Smooth muscle cell (in vitro differentiated cells): ENCODE results near the gene CSTPP1. TPM values are rescaled to one million over a fixed set of nuclear protein-coding genes. Genes with fewer than 3 reads are reported as not detected.
"Not testable (repeated sequence)": the region's sequence is repeated elsewhere in the genome, so short reads cannot be mapped to it uniquely, and the experiment has no call there.

Experiments
- DNase-seq: peaks from one replicate; lab custom pipeline; 2025; ENCODE audit not compliant: unreplicated experiment; lab: John Stamatoyannopoulos, UW
- H2AFZ ChIP-seq: fragments of 200-600 bp; sonication (generic); 2 replicates; pipeline ENCODE4 v1.6.0; 2016; ENCODE audit warnings: antibody characterized with exemption, low read depth, mild to moderate bottlenecking
- H3F3A ChIP-seq: fragments of 200-600 bp; sonication (generic); 2 replicates; pipeline ENCODE4 v1.6.0; 2017; ENCODE audit warnings: antibody characterized with exemption, low read depth
- H3K27ac ChIP-seq: fragments of 200-600 bp; sonication (generic); 2 replicates; pipeline ENCODE4 v1.5.1; 2016; ENCODE audit warnings: low read depth, mild to moderate bottlenecking
- H3K27me3 ChIP-seq: fragments of 200-600 bp; sonication (generic); 2 replicates; pipeline ENCODE4 v1.6.1; 2016; ENCODE audit warnings: low read depth, mild to moderate bottlenecking
- H3K36me3 ChIP-seq: fragments of 200-600 bp; sonication (generic); 2 replicates; pipeline ENCODE4 v1.5.1; 2016; ENCODE audit warnings: low read depth
- H3K4me1 ChIP-seq: fragments of 200-600 bp; sonication (generic); 2 replicates; pipeline ENCODE4 v1.5.1; 2016; ENCODE audit warnings: low read depth
- H3K4me2 ChIP-seq: fragments of 200-600 bp; sonication (generic); 2 replicates; pipeline ENCODE4 v1.6.0; 2016; ENCODE audit warnings: mild to moderate bottlenecking
- H3K4me3 ChIP-seq: fragments of 200-600 bp; sonication (generic); 2 replicates; pipeline ENCODE4 v1.5.1; 2016; ENCODE audit warnings: mild to moderate bottlenecking
- H3K79me2 ChIP-seq: fragments of 200-600 bp; sonication (generic); 2 replicates; pipeline ENCODE4 v1.6.0; 2016; ENCODE audit warnings: low read depth, mild to moderate bottlenecking
- H3K9ac ChIP-seq: fragments of 200-600 bp; sonication (generic); 2 replicates; pipeline ENCODE4 v1.6.0; 2016; ENCODE audit warnings: low read depth
- H3K9me3 ChIP-seq: fragments of 200-600 bp; sonication (generic); replicated peaks from 2 replicates; pipeline ENCODE4 v1.5.1; 2016; ENCODE audit warnings: low read depth
- H4K20me1 ChIP-seq: fragments of 200-600 bp; sonication (generic); 2 replicates; pipeline ENCODE4 v1.6.0; 2016; ENCODE audit warnings: low read depth
- CTCF ChIP-seq: fragments of 200-600 bp; sonication (generic); IDR thresholded peaks from 2 replicates; pipeline ENCODE4 v1.5.1; 2017; ENCODE audit warnings: borderline replicate concordance, mild to moderate bottlenecking, antibody characterized with exemption; ENCODE audit not compliant: insufficient read depth, poor library complexity, severe bottlenecking
- WGBS: methylation state at CpG from one replicate; pipeline ENCODE4 v1.1.7; 2016; ENCODE audit warnings: low lambda C conversion rate; 5-methylcytosine and 5-hydroxymethylcytosine counted together
- polyA plus RNA-seq: library from polyadenylated mRNA; unstranded; fragments of >200 nt; fragmentation: Nextera tagmentation; extraction: Ambion mirVana; gene quantifications from 2 replicates; pipeline ENCODE4 v1.2.1, GENCODE V29; 2016
- total RNA-seq: library from RNA; depleted of rRNA; stranded (reverse); fragments of >200 nt; gene quantifications from 2 replicates; pipeline ENCODE4 v1.2.3, GENCODE V29; 2014

CSTPP1 gene
- total and polyA plus RNA-seq, 2 experiments from 2014 or later, result 37.4 to 44.8 TPM

GRCh38 chr11:47189100-47189834 is 252.7 kb downstream of the CSTPP1 start:
- 67% methylated on average over 11 of the region's 11 CpGs for WGBS
- DNase-seq, result no peak

GRCh38 chr11:47191137-47191536 is 254.6 kb downstream of the CSTPP1 start:
- not testable (repeated sequence) for H3K4me2 ChIP-seq, H4K20me1 ChIP-seq, H3K9ac ChIP-seq, H3K4me3 ChIP-seq, H3K27ac ChIP-seq, H2AFZ ChIP-seq, H3K9me3 ChIP-seq, H3K4me1 ChIP-seq, DNase-seq, H3K79me2 ChIP-seq, H3K36me3 ChIP-seq, H3K27me3 ChIP-seq
- peaks cover 16% of the 10 kb centered on the region for H3F3A ChIP-seq
- 89% methylated on average over 10 of the region's 10 CpGs for WGBS

More at GRCh38 chr11:47189100-47189834, 252.7 kb downstream of the CSTPP1 start:
- H3K27ac ChIP-seq, result no peak overlapping the region
- H4K20me1 ChIP-seq, result no peaks in the 10 kb centered on the region
- H3K4me1 ChIP-seq, result peaks cover 10% of the 10 kb centered on the region
- H3K79me2 ChIP-seq, result peaks cover 3% of the 10 kb centered on the region
- no peak overlapping the region for H3K4me3 ChIP-seq
- no peak overlapping the region for H3K9ac ChIP-seq
- H3K9me3 ChIP-seq, result no peaks in the 10 kb centered on the region
- no peaks in the 10 kb centered on the region for H3K27me3 ChIP-seq
- no peak overlapping the region for H3K4me2 ChIP-seq
- TF ChIP-seq CTCF, result no peak
- no peak overlapping the region for H2AFZ ChIP-seq
- no peaks in the 10 kb centered on the region for H3K36me3 ChIP-seq
- H3F3A ChIP-seq, result peaks cover 16% of the 10 kb centered on the region

GRCh38 chr11:47192111-47192510 is 255.6 kb downstream of the CSTPP1 start:
- TF ChIP-seq CTCF, result no peak
- Histone ChIP-seq H3F3A (peaks cover 10% of the 10 kb centered on the region), H4K20me1 (no peaks in the 10 kb centered on the region), H3K4me2 (no peak overlapping the region), H3K27ac (no peak overlapping the region), H3K36me3 (no peaks in the 10 kb centered on the region), H3K4me3 (no peak overlapping the region), H3K9me3 (no peaks in the 10 kb centered on the region), H2AFZ (no peak overlapping the region), H3K9ac (no peak overlapping the region), H3K79me2 (no peaks in the 10 kb centered on the region), H3K4me1 (no peaks in the 10 kb centered on the region), H3K27me3 (no peaks in the 10 kb centered on the region)
- 68% methylated on average over 4 of the region's 4 CpGs for WGBS
- DNase-seq, result no peak

- not testable (repeated sequence) for H3K4me3 ChIP-seq, H3K27ac ChIP-seq, H3K27me3 ChIP-seq, H3K79me2 ChIP-seq, H3K9me3 ChIP-seq, H2AFZ ChIP-seq, H3K9ac ChIP-seq, H3F3A ChIP-seq, H3K4me2 ChIP-seq, DNase-seq, H3K4me1 ChIP-seq, H4K20me1 ChIP-seq, H3K36me3 ChIP-seq
- 97% methylated on average over 9 of the region's 9 CpGs for WGBS
Measured at GRCh38 chr11:47198161-47198560, 261.6 kb downstream of the CSTPP1 start.
